Renal cortical epithelial cell (primary cell): ENCODE results near the gene MTX1. TPM values are rescaled to one million over a fixed set of nuclear protein-coding genes. Genes with fewer than 3 reads are reported as not detected.

ENCODE experiments used
- DNase-seq: peaks from one replicate; pipeline ENCODE4 v3.0.0-alpha.2; 2011; ENCODE audit warnings: low read depth
- total RNA-seq: library from RNA; depleted of rRNA; stranded (reverse); fragments of >200 nt; gene quantifications from 2 replicates; pipeline ENCODE4 v1.2.3, GENCODE V29; 2014

MTX1 gene
- total RNA-seq, 1 donor from 2014 or later: 36.8 TPM

GRCh38 chr1:155261493-155261851 is 53.0 kb downstream of the MTX1 start:
- DNase-seq: no peak

- DNase-seq: peak; percentile 98
Measured at GRCh38 chr1:155261852-155262673, 53.6 kb downstream of the MTX1 start, which contains the start of gene SCAMP3. Gene SCAMP3 (minus strand): TSS chr1:155262360. CDS start chr1:155262151, 209 bp downstream.

GRCh38 chr1:155263067-155263466 is 54.6 kb downstream of the MTX1 start:
- DNase-seq: no peak

Other genes with a start within 250 kb of the MTX1 start
- gene PYGO2, start 246.9 kb upstream of the MTX1 start, total RNA-seq: 5.4 and 18.4 TPM in 2 replicates
- gene SHC1, start 237.9 kb upstream of the MTX1 start, total RNA-seq: 107 and 140 TPM in 2 replicates
- 23.4 and 106 TPM in 2 replicates for gene CKS1B, start 234.0 kb upstream of the MTX1 start, total RNA-seq
- gene FLAD1, start 225.4 kb upstream of the MTX1 start, total RNA-seq: 21.6 and 32.5 TPM in 2 replicates
- 0.60 TPM in 1 of 2 replicates, not detected in the other for gene LENEP, start 215.1 kb upstream of the MTX1 start, total RNA-seq
- gene ZBTB7B, start 205.9 kb upstream of the MTX1 start, total RNA-seq: 29.2 and 36.5 TPM in 2 replicates
- 0.05 TPM in 1 of 2 replicates, not detected in the other for gene DCST2, start 174.9 kb upstream of the MTX1 start, total RNA-seq
- not detected in 2 replicates for gene DCST1, start 174.9 kb upstream of the MTX1 start, total RNA-seq
- 47.9 and 137 TPM in 2 replicates for gene ADAM15, start 157.4 kb upstream of the MTX1 start, total RNA-seq
- 9.5 and 12.5 TPM in 2 replicates for gene EFNA4, start 145.0 kb upstream of the MTX1 start, total RNA-seq
- gene EFNA3, start 129.9 kb upstream of the MTX1 start, total RNA-seq: 1.4 and 2.4 TPM in 2 replicates
- gene EFNA1, start 80.8 kb upstream of the MTX1 start, total RNA-seq: 68.3 and 80.4 TPM in 2 replicates
- gene SLC50A1, start 72.8 kb upstream of the MTX1 start, total RNA-seq: 16.7 and 63.0 TPM in 2 replicates
- gene DPM3, start 68.2 kb upstream of the MTX1 start, total RNA-seq: 12.7 and 30.9 TPM in 2 replicates
- 65.4 and 102 TPM in 2 replicates for gene KRTCAP2, start 35.4 kb upstream of the MTX1 start, total RNA-seq
- 2.6 and 5.9 TPM in 2 replicates for gene TRIM46, start 34.8 kb upstream of the MTX1 start, total RNA-seq
- 21.7 and 52.9 TPM in 2 replicates for gene THBS3, start 798 bp upstream of the MTX1 start, total RNA-seq
- gene ENTREP3, start 46.8 kb downstream of the MTX1 start, total RNA-seq: 5.6 and 10.2 TPM in 2 replicates
- 23.6 and 42.1 TPM in 2 replicates for gene SCAMP3, start 53.7 kb downstream of the MTX1 start, total RNA-seq
- gene CLK2, start 64.8 kb downstream of the MTX1 start, total RNA-seq: 12.0 and 33.1 TPM in 2 replicates
- 1.0 and 1.7 TPM in 2 replicates for gene HCN3, start 68.8 kb downstream of the MTX1 start, total RNA-seq
- gene PKLR, start 92.7 kb downstream of the MTX1 start, total RNA-seq: 0.05 TPM in 1 of 2 replicates, not detected in the other
- gene FDPS, start 100.2 kb downstream of the MTX1 start, total RNA-seq: 89.4 and 499 TPM in 2 replicates
- 24.1 and 26.2 TPM in 2 replicates for gene RUSC1, start 112.2 kb downstream of the MTX1 start, total RNA-seq